Activated effector memory CD4-positive, alpha-beta T cell treated with Interleukin-2 at 50 U/mL for 16 hours (primary cell): Measurements from ENCODE around the gene RALGAPB.

Experiments used
- DNase-seq: peaks from one replicate; pipeline ENCODE4 v3.0.0-alpha.2; 2020

Gene RALGAPB

GRCh38 chr20:38551056-38551626 is 78.5 kb downstream of the RALGAPB start:
- no peak for DNase-seq

- DNase-seq: no peak
These were observed 82.3 kb downstream of the RALGAPB start for GRCh38 chr20:38554986-38555385.

GRCh38 chr20:38555395-38555794 is 82.8 kb downstream of the RALGAPB start:
- no peak for DNase-seq

- DNase-seq: no peak
These were observed 84.5 kb downstream of the RALGAPB start for GRCh38 chr20:38557174-38557573.

GRCh38 chr20:38558596-38559360 is 86.1 kb downstream of the RALGAPB start:
- no peak for DNase-seq

- DNase-seq: no peak
These were observed 87.1 kb downstream of the RALGAPB start for GRCh38 chr20:38559764-38560163.

- DNase-seq: no peak
These were observed 91.3 kb downstream of the RALGAPB start for GRCh38 chr20:38563802-38564431.

- DNase-seq: no peak
These were observed 92.0 kb downstream of the RALGAPB start for GRCh38 chr20:38564680-38565079.

GRCh38 chr20:38566036-38566598 is 93.5 kb downstream of the RALGAPB start:
- DNase-seq: no peak

- DNase-seq: no peak
These were observed 97.3 kb downstream of the RALGAPB start for GRCh38 chr20:38569747-38570525.

GRCh38 chr20:38573413-38573812 is 100.8 kb downstream of the RALGAPB start:
- DNase-seq: no peak

- DNase-seq: no peak
These were observed 106.7 kb downstream of the RALGAPB start for GRCh38 chr20:38579219-38579910.

- no peak for DNase-seq
These were observed 107.3 kb downstream of the RALGAPB start for GRCh38 chr20:38579921-38580320.

- DNase-seq: no peak
These were observed 108.4 kb downstream of the RALGAPB start, which contains the start of gene ADIG for GRCh38 chr20:38581013-38581412. Gene ADIG (plus strand): TSS chr20:38581197. CDS start chr20:38581251, 54 bp downstream.

GRCh38 chr20:38581830-38582358 is 109.3 kb downstream of the RALGAPB start:
- no peak for DNase-seq

- no peak for DNase-seq
These were observed 110.7 kb downstream of the RALGAPB start for GRCh38 chr20:38583306-38583705.

- no peak for DNase-seq
These were observed 111.6 kb downstream of the RALGAPB start for GRCh38 chr20:38584099-38584763.

- DNase-seq: no peak
These were observed 112.9 kb downstream of the RALGAPB start for GRCh38 chr20:38585404-38586180.

- no peak for DNase-seq
These were observed 113.5 kb downstream of the RALGAPB start for GRCh38 chr20:38586181-38586525.

GRCh38 chr20:38588303-38588702 is 115.7 kb downstream of the RALGAPB start:
- no peak for DNase-seq

- no peak for DNase-seq
These were observed 116.7 kb downstream of the RALGAPB start for GRCh38 chr20:38589351-38589750.
